Thyroid gland (tissue), 4 donors: ENCODE data around the gene VEPH1. TPM values are rescaled to one million over a fixed set of nuclear protein-coding genes. Genes with fewer than 3 reads are reported as not detected.

ENCODE experiments used
- DNase-seq, 2 donors: peaks; one replicate each; pipeline ENCODE4 v3.0.0-alpha.2; 2019
- H3K27ac ChIP-seq, 3 donors: fragments of 200-600 bp; sonication (generic); 1 replicate in 2 of 3; 2 replicates in 1 of 3; pipeline ENCODE4 v1.5.1; 2016 to 2019; ENCODE audit warnings: mild to moderate bottlenecking in 1 of 3, moderate library complexity in 1 of 3
- H3K27me3 ChIP-seq: fragments of 200-600 bp; sonication (generic); one replicate; pipeline ENCODE4 v1.5.1; 2019
- H3K36me3 ChIP-seq, 2 donors: fragments of 200-600 bp; sonication (generic); one replicate each; pipeline ENCODE4 v1.5.1; 2016 to 2019
- H3K4me1 ChIP-seq, 2 donors: fragments of 200-600 bp; sonication (generic); one replicate each; pipeline ENCODE4 v1.5.1; 2017 to 2019
- H3K4me3 ChIP-seq, 3 donors: fragments of 200-600 bp; sonication (generic); replicated peaks in 1 of 3; 1 replicate in 2 of 3; 2 replicates in 1 of 3; pipeline ENCODE4 v1.5.1; 2016; ENCODE audit warnings: mild to moderate bottlenecking in 1 of 3
- H3K9me3 ChIP-seq: fragments of 200-600 bp; sonication (generic); one replicate; pipeline ENCODE4 v1.5.1; 2017
- CTCF ChIP-seq, 6 experiments: fragments of 200-600 bp in 3 of 6; fragments of 450-650 bp in 3 of 6; sonication (generic) in 3 of 6; IDR thresholded peaks; one replicate each; pipeline ENCODE4 v1.5.1; 2016 to 2019; ENCODE audit warnings: antibody characterized with exemption in 6 of 6, mild to moderate bottlenecking in 2 of 6, inconsistent platforms in 1 of 6, moderate library complexity in 1 of 6
- POLR2A ChIP-seq, 2 donors: fragments of 450-650 bp; IDR thresholded peaks; one replicate each; pipeline ENCODE4 v1.6.1; 2017; ENCODE audit warnings: antibody characterized with exemption in 2 of 2, mild to moderate bottlenecking in 2 of 2, moderate library complexity in 1 of 2
- WGBS, 2 donors: methylation state at CpG; one replicate each; pipeline ENCODE4 v1.1.5; 2017; 5-methylcytosine and 5-hydroxymethylcytosine counted together
- intact Hi-C: fragments of 100-400 bp; cut with DNase I; formaldehyde crosslinking; loops from one replicate; pipeline ENCODE4 v1.15.1; 2023
- total RNA-seq, 4 donors: library from RNA; depleted of rRNA; stranded (reverse); fragments of >200 nt; gene quantifications; one replicate each; pipeline ENCODE4 v1.2.3, GENCODE V29; 2016

VEPH1 gene
- total RNA-seq, 4 donors from 2014 or later: 1.7 to 12.0 (median 5.0) TPM

GRCh38 chr3:157370867-157371266 lies 132.3 kb downstream of the VEPH1 start:
- Histone ChIP-seq H3K9me3 (no peaks in the 10 kb centered on the region), H3K27ac (no peak overlapping the region), H3K4me3 (no peak overlapping the region), H3K36me3 (no peaks in the 10 kb centered on the region), H3K4me1 (no peaks in the 10 kb centered on the region), H3K27me3 (no peaks in the 10 kb centered on the region)
- no peak for TF ChIP-seq CTCF (IDR thresholded peaks at IDR 0.05)
- no peak for TF ChIP-seq POLR2A (IDR thresholded peaks at IDR 0.05)
- no peak for DNase-seq
- intact Hi-C loops: no loop called here
- WGBS, 2 donors: 74 to 99% methylated on average over 2 of the region's 2 CpGs

- Histone ChIP-seq H3K9me3 (no peaks in the 10 kb centered on the region), H3K27me3 (no peaks in the 10 kb centered on the region), H3K4me3 (no peak overlapping the region), H3K4me1 (no peaks in the 10 kb centered on the region), H3K27ac (no peak overlapping the region), H3K36me3 (no peaks in the 10 kb centered on the region)
- intact Hi-C loops: no loop called here
- TF ChIP-seq POLR2A (IDR thresholded peaks at IDR 0.05) (no peak), CTCF (IDR thresholded peaks at IDR 0.05) (no peak)
- WGBS, 2 donors: 49 to 70% methylated on average over 4 of the region's 4 CpGs
- no peak for DNase-seq
Observed at GRCh38 chr3:157369727-157370421, 133.3 kb downstream of the VEPH1 start.

GRCh38 chr3:157368171-157368570 lies 135.0 kb downstream of the VEPH1 start:
- WGBS, 2 donors: 95 to 98% methylated on average over 3 of the region's 3 CpGs
- Histone ChIP-seq H3K27ac (no peak overlapping the region), H3K4me1 (no peaks in the 10 kb centered on the region), H3K36me3 (no peaks in the 10 kb centered on the region), H3K4me3 (no peak overlapping the region), H3K9me3 (no peaks in the 10 kb centered on the region), H3K27me3 (no peaks in the 10 kb centered on the region)
- no peak for DNase-seq
- intact Hi-C loops: no loop called here
- TF ChIP-seq CTCF (IDR thresholded peaks at IDR 0.05) (no peak), POLR2A (IDR thresholded peaks at IDR 0.05) (no peak)

GRCh38 chr3:157363393-157363792 lies 139.8 kb downstream of the VEPH1 start:
- DNase-seq: no peak
- no peaks in the 10 kb centered on the region for H3K9me3 ChIP-seq
- no peaks in the 10 kb centered on the region for H3K27me3 ChIP-seq
- H3K27ac ChIP-seq: no peak overlapping the region
- H3K4me1 ChIP-seq: no peaks in the 10 kb centered on the region
- TF ChIP-seq CTCF (IDR thresholded peaks at IDR 0.05) (no peak), POLR2A (IDR thresholded peaks at IDR 0.05) (no peak)
- intact Hi-C loops: no loop called here
- WGBS, 2 donors: 82 to 86% methylated on average over 3 of the region's 3 CpGs
- H3K36me3 ChIP-seq: no peaks in the 10 kb centered on the region
- no peak overlapping the region for H3K4me3 ChIP-seq

GRCh38 chr3:157362348-157362747 lies 140.9 kb downstream of the VEPH1 start:
- Histone ChIP-seq H3K27me3 (no peaks in the 10 kb centered on the region), H3K27ac (no peak overlapping the region), H3K9me3 (no peaks in the 10 kb centered on the region), H3K36me3 (no peaks in the 10 kb centered on the region), H3K4me3 (no peak overlapping the region), H3K4me1 (no peaks in the 10 kb centered on the region)
- intact Hi-C loops: no loop called here
- WGBS, 2 donors: 88% methylated on average over 2 of the region's 2 CpGs
- TF ChIP-seq POLR2A (IDR thresholded peaks at IDR 0.05) (no peak), CTCF (IDR thresholded peaks at IDR 0.05) (no peak)
- no peak for DNase-seq
